Measurements from ENCODE around the gene SLFN12L. TPM values are rescaled to one million over a fixed set of nuclear protein-coding genes. Genes with fewer than 3 reads are reported as not detected.

The SLFN12L gene
- total RNA-seq, 1 donor from 2014 or later: 2.4 TPM

DNA sequence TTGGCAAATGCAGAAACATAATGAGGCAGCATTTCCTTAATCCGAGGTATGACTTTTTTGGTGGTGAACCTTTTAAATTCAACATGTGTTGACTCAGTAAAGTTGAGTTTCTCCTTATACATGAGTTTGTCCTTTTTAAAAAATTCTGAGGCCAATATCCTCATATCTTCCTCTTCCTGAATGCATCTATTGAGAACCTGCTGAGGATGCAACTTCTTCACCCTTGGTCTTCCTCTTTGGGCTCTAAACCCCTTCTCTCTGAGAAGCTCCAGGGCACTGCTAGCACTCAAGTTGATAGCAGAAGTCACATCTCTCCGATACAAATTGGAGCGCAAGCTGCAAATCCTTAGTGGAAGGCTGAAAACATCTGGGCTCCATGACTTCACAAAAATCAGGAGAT is 19.9 kb upstream of the SLFN12L start:
- TF ChIP-seq, protein P1, sequence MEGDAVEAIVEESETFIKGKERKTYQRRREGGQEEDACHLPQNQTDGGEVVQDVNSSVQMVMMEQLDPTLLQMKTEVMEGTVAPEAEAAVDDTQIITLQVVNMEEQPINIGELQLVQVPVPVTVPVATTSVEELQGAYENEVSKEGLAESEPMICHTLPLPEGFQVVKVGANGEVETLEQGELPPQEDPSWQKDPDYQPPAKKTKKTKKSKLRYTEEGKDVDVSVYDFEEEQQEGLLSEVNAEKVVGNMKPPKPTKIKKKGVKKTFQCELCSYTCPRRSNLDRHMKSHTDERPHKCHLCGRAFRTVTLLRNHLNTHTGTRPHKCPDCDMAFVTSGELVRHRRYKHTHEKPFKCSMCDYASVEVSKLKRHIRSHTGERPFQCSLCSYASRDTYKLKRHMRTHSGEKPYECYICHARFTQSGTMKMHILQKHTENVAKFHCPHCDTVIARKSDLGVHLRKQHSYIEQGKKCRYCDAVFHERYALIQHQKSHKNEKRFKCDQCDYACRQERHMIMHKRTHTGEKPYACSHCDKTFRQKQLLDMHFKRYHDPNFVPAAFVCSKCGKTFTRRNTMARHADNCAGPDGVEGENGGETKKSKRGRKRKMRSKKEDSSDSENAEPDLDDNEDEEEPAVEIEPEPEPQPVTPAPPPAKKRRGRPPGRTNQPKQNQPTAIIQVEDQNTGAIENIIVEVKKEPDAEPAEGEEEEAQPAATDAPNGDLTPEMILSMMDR (IDR thresholded peaks at IDR 0.05): no peak
- no peak overlapping the region for H3K27ac Mint-ChIP-seq

DNA sequence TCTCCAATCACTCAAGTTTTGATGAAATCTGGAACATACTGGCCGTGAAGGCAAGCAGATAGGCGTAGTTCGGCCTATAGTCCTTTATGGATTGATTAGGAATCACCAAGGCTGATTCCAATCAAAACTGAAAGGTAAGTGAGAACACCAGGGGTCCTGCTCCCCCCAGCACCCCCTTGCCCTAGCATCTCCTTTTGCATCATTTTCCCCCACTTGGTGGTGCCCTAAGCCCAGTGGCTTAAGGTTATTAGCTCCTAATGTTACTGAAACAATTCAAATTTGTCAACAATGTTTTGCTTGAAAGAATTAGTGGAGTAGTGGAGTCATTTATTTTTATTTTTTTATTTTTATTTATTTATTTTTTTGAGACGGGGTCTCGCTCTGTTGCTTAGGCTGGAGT is 18.2 kb upstream of the SLFN12L start:
- no peak overlapping the region for H3K4me3 Mint-ChIP-seq
- peaks cover 24% of the 10 kb centered on the region for H3K27me3 Mint-ChIP-seq
- ChIA-PET POLR2A (no interaction called here), CTCF (no interaction called here)
- ATAC-seq (ENCODE audit: low read depth): no peak
- no peak overlapping the region for H3K27ac Mint-ChIP-seq
- TF ChIP-seq, protein P1 (IDR thresholded peaks at IDR 0.05): no peak
- no peaks in the 10 kb centered on the region for H3K9me3 Mint-ChIP-seq
- intact Hi-C loops (cut with micrococcal nuclease): no loop called here
- no peak for DNase-seq
- H3K4me1 Mint-ChIP-seq: no peaks in the 10 kb centered on the region
- no peaks in the 10 kb centered on the region for H3K36me3 Mint-ChIP-seq (ENCODE audit: low read depth)

More for the DNA sequence above, 19.9 kb upstream of the SLFN12L start:
- Mint-ChIP-seq H3K4me1 (no peaks in the 10 kb centered on the region), H3K9me3 (no peaks in the 10 kb centered on the region), H3K4me3 (no peak overlapping the region), H3K36me3 (ENCODE audit: low read depth) (no peaks in the 10 kb centered on the region), H3K27me3 (peaks cover 23% of the 10 kb centered on the region)
- no peak for DNase-seq
- intact Hi-C loops (cut with micrococcal nuclease): no loop called here
- ChIA-PET CTCF (no interaction called here), POLR2A (no interaction called here)
- ATAC-seq (ENCODE audit: low read depth): no peak

DNA sequence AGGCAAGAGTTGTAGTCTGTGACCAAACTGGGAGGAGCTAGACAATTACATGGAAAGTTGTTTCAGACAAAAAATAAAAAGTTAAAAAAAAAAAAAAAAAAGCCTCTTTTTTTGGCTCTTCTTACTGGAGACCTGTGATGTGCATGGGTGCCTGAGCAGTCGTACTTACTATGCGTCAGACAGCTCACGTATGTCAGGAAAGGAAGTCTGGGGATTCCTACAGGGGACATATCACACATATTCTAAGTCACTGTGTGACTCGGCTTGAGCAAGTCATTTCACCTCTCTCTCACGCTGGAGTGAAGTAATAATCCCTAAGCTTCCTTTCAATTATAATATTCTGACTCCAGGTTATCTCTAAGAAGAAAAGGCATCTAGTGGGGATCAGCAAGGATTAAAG is 17.2 kb upstream of the SLFN12L start:
- CTCF ChIA-PET: no interaction called here
- no peaks in the 10 kb centered on the region for H3K9me3 Mint-ChIP-seq
- DNase-seq: no peak
- no peaks in the 10 kb centered on the region for H3K4me1 Mint-ChIP-seq
- no peak overlapping the region for H3K27ac Mint-ChIP-seq
- H3K36me3 Mint-ChIP-seq (ENCODE audit: low read depth): no peaks in the 10 kb centered on the region
- TF ChIP-seq, protein P1 (IDR thresholded peaks at IDR 0.05): no peak
- POLR2A ChIA-PET: interaction anchor here (0.6 kb wide), 1 partner anchor 175 kb away, joined by 3 read pairs; no protein-coding TSS in a partner anchor
- H3K27me3 Mint-ChIP-seq: peaks cover 20% of the 10 kb centered on the region
- ATAC-seq (ENCODE audit: low read depth): no peak
- no peak overlapping the region for H3K4me3 Mint-ChIP-seq
- intact Hi-C loops (cut with micrococcal nuclease): no loop called here

DNA sequence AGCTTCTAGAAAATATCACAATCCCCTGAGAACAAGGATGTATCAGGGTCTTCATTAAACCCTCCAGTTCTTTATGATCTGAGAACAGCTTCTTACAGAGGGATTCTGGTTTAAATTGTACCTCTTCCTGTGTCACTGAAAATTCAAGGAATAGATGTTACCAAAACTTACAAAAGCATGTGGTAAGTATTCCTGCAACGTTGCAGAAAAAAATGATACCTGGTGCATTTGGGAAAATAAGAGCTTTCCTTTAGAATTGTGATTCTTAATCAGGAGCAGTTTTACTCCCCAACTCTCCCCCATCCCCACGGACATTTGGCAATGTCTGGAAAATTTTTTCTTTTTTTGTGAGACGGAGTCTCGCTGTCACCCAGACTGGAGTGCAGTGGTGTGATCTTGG is 15.8 kb upstream of the SLFN12L start:
- ChIA-PET CTCF (no interaction called here), POLR2A (no interaction called here)
- peaks cover 11% of the 10 kb centered on the region for H3K27me3 Mint-ChIP-seq
- H3K9me3 Mint-ChIP-seq: no peaks in the 10 kb centered on the region
- no peak overlapping the region for H3K4me3 Mint-ChIP-seq
- DNase-seq: no peak
- H3K27ac Mint-ChIP-seq: no peak overlapping the region
- intact Hi-C loops (cut with micrococcal nuclease): no loop called here
- H3K36me3 Mint-ChIP-seq (ENCODE audit: low read depth): no peaks in the 10 kb centered on the region
- ATAC-seq (ENCODE audit: low read depth): no peak
- TF ChIP-seq, protein P1 (IDR thresholded peaks at IDR 0.05): no peak
- H3K4me1 Mint-ChIP-seq: no peaks in the 10 kb centered on the region

DNA sequence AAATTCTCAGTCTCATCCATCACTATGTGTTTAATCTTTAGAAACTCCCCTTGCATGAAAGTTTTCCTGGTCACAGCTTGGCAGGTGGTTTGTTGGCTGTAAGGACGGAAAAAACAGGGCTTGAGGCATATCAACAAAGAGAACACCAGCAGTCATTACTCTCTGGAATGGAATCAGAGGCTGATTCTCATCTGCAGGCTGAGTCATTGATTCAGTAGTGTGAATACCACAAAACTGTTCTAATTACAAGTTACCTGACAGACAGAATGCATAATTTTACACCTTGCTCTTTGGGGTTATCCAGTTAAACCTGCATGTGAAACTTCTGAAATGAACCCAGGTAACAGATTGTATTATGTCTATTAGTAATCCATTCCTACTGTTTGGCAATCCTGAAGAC is 11.5 kb upstream of the SLFN12L start:
- CTCF ChIA-PET: interaction anchor here (1.0 to 1.9 kb wide), 2 partner anchors 10 kb away, joined by 4 to 6 read pairs; no protein-coding TSS in a partner anchor
- no peak for ATAC-seq (ENCODE audit: low read depth)
- TF ChIP-seq, protein P1 (IDR thresholded peaks at IDR 0.05): no peak
- Mint-ChIP-seq H3K36me3 (ENCODE audit: low read depth) (no peaks in the 10 kb centered on the region), H3K27ac (no peak overlapping the region), H3K4me1 (peaks cover 8% of the 10 kb centered on the region), H3K27me3 (peaks cover 4% of the 10 kb centered on the region), H3K9me3 (no peaks in the 10 kb centered on the region), H3K4me3 (no peak overlapping the region)
- DNase-seq: no peak
- intact Hi-C loops (cut with micrococcal nuclease): no loop called here
- POLR2A ChIA-PET: no interaction called here
